DMS114 treated with DMSO at 0.1 percent for 48 hours (cell line): Measurements from ENCODE around the gene ZCCHC3.

ENCODE experiments used
- DNase-seq: peaks from one replicate; lab custom pipeline; 2025; ENCODE audit not compliant: unreplicated experiment; lab: John Stamatoyannopoulos, UW

Gene ZCCHC3

DNA sequence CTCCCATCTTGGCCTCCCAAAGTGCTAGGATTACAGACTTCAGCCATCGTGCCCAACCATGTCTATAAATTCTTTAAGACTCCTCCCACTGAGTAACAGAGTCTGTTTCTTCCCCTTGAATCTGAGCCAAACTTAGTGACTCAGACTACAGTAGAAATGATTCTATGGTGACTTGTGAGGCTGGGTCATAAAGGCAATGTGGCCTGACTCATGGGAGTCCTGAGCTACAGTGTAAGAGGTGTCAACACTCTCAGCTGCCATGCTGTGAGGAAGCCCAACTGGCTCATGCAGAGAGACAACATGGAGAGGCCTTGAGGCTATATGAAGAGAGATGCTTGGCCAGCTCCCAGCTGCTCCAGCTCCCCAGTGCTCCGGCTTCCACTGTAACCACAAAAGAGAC is 44.3 kb downstream of the ZCCHC3 start:
- no peak for DNase-seq

DNA sequence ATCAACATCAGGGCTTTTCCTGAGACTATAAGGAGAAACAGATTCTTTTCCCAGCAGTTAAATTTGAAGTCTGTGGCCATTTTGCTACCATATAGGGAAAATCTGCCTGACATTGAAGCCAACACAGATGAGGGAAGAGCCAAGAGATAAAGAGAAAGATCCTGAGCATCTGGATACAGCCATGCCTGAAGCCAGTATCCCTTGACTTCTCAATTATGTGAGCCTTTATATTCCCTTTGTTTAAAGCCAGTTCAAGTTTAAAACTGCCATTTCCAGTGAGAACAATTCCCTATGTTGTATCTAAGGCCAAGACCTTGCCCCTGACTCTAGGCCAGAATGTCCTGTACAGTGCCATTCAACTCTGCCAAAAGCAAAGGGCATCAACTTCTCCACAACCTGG is 45.7 kb downstream of the ZCCHC3 start:
- no peak for DNase-seq

DNA sequence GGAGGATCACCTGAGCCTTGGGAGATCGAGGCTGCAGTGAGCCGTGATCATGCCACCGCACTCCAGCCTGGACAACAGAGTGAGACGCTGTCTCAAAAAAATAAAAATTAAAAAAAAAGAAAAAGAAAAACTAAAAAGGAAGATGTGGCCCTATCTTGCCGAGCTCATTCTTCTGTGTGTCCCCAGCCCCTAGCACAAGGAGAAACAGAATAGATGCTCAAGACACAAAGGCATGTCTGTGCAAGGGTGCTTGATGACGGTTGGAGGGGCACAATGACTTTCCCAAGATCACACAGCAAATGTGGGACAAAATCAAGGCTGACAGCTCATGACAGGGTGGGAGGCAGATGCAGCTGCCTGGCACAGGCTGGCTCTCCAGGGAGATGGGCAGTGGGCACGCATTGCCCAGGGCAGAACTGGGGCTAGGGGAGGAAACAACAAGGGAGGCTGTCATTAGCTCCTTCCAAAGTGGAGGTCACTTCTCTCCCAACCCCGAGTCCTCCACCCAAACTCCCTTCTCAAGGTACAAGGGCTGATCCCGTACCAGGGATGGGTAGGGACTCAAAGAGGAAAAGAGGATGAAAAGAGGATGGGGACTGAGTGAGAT is 48.8 kb downstream of the ZCCHC3 start:
- no peak for DNase-seq

DNA sequence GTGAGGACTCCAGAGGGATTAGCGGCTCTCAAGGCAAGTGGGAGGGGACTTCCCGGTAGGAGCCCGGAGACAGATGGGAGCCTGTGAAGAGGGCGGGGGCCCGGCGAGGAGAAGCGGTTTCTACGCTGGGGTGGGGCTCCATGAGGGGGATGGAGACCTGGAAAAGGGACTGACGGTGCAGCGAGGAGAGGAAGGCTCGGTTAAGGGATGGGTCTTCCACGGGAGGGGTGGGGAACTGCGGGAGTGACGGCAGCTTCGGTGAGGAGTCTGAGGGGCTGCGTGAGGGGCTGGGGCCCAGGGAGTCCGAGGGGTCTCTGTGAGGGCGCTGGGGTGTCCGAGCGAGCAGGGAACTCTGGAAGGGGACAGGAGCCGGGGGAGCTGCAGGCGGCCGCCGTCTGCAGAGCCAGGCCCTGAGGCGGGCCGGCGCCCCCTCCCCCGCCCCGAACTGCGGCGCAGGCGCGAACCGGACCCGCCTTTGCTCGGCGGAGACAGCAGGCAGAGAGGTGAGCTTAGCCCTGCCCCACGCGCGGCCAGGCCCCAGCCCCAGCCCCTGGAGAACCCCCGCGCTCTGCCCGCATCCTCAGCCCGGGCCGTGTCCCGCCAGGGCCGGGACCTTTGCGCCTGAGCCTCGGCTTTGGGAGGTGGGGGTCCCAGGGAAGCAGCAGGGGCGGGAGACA is 49.4 kb downstream of the ZCCHC3 start, which contains the start of gene NRSN2:
Gene NRSN2, plus strand, starts transcription at position 472 of the 677 bp plus-strand sequence. CDS start 2,533 bp downstream, outside the sequence.
- peak; percentile 31 for DNase-seq

- DNase-seq: no peak
Observed at GRCh38 chr20:347317-347639, 49.9 kb downstream of the ZCCHC3 start.

- peak; percentile 93 for DNase-seq
Observed at GRCh38 chr20:347640-348484, 50.5 kb downstream of the ZCCHC3 start.

- no peak for DNase-seq
Observed at GRCh38 chr20:348972-349841, 51.8 kb downstream of the ZCCHC3 start.
